HEK293T (cell line): Measurements from ENCODE around the gene MCEMP1.

Experiments
- CTCF ChIA-PET: fragments of 350-600 bp; formaldehyde crosslinking; extraction: SDS; loops from one replicate; lab custom pipeline; 2021; ENCODE audit warnings: antibody characterized with exemption, inconsistent platforms; lab: Yijun Ruan, JAX
- POLR2A ChIA-PET: fragments of 350-600 bp; formaldehyde crosslinking; extraction: SDS; loops from one replicate; lab custom pipeline; 2020; ENCODE audit warnings: antibody characterized with exemption, inconsistent platforms; lab: Yijun Ruan, JAX
- DNase-seq: peaks from one replicate; pipeline ENCODE4 v3.0.0; 2012; ENCODE audit warnings: mixed read lengths; ENCODE audit errors: extremely low spot score
- ARNT ChIP-seq: fragments of 450-650 bp; IDR thresholded peaks from 2 replicates; pipeline ENCODE4 v1.6.1; 2017; ENCODE audit warnings: mild to moderate bottlenecking
- BHLHE40 ChIP-seq: fragments of 450-650 bp; IDR thresholded peaks from 2 replicates; pipeline ENCODE4 v1.6.1; 2016; ENCODE audit warnings: mild to moderate bottlenecking, moderate library complexity, borderline replicate concordance
- CTBP1 ChIP-seq: fragments of 450-650 bp; IDR thresholded peaks from 2 replicates; pipeline ENCODE4 v1.6.1; 2016; ENCODE audit warnings: borderline replicate concordance
- ELF4 ChIP-seq: fragments of 450-650 bp; IDR thresholded peaks from 2 replicates; pipeline ENCODE4 v1.6.1; 2017; ENCODE audit warnings: antibody characterized with exemption
- FOXA1 ChIP-seq: fragments of 450-650 bp; IDR thresholded peaks from 2 replicates; pipeline ENCODE4 v1.6.1; 2016; ENCODE audit warnings: mild to moderate bottlenecking
- FOXK2 ChIP-seq: fragments of 450-650 bp; IDR thresholded peaks from 2 replicates; pipeline ENCODE4 v1.6.1; 2016; ENCODE audit warnings: mild to moderate bottlenecking
- FOXM1 ChIP-seq: fragments of 450-650 bp; IDR thresholded peaks from 2 replicates; pipeline ENCODE4 v1.6.1; 2017; ENCODE audit warnings: mild to moderate bottlenecking, borderline replicate concordance
- HDGF ChIP-seq: fragments of 450-650 bp; IDR thresholded peaks from 2 replicates; pipeline ENCODE4 v1.6.1; 2017; ENCODE audit warnings: antibody characterized with exemption, borderline replicate concordance
- L3MBTL2 ChIP-seq: fragments of 450-650 bp; conservative IDR thresholded peaks from 2 replicates; pipeline ENCODE4 v1.6.1; 2016; ENCODE audit warnings: mild to moderate bottlenecking
- LEF1 ChIP-seq: fragments of 450-650 bp; IDR thresholded peaks from 2 replicates; pipeline ENCODE4 v1.6.1; 2017; ENCODE audit warnings: mild to moderate bottlenecking, borderline replicate concordance
- NFRKB ChIP-seq: fragments of 450-650 bp; IDR thresholded peaks from 2 replicates; pipeline ENCODE4 v1.6.1; 2016; ENCODE audit warnings: mild to moderate bottlenecking, moderate library complexity
- SP1 ChIP-seq: fragments of 450-650 bp; IDR thresholded peaks from 2 replicates; pipeline ENCODE4 v1.6.1; 2017
- SUZ12 ChIP-seq: fragments of 450-650 bp; IDR thresholded peaks from 2 replicates; pipeline ENCODE4 v1.6.1; 2016; ENCODE audit warnings: mild to moderate bottlenecking
- TARDBP ChIP-seq: fragments of 450-650 bp; IDR thresholded peaks from 2 replicates; pipeline ENCODE4 v1.6.1; 2016
- ZNF384 ChIP-seq: fragments of 450-650 bp; IDR thresholded peaks from 2 replicates; pipeline ENCODE4 v1.6.1; 2016
- TF ChIP-seq, protein P1 (sequence below): fragments of 450-650 bp; IDR thresholded peaks from 2 replicates; pipeline ENCODE4 v1.6.1; 2016

MCEMP1 gene

DNA sequence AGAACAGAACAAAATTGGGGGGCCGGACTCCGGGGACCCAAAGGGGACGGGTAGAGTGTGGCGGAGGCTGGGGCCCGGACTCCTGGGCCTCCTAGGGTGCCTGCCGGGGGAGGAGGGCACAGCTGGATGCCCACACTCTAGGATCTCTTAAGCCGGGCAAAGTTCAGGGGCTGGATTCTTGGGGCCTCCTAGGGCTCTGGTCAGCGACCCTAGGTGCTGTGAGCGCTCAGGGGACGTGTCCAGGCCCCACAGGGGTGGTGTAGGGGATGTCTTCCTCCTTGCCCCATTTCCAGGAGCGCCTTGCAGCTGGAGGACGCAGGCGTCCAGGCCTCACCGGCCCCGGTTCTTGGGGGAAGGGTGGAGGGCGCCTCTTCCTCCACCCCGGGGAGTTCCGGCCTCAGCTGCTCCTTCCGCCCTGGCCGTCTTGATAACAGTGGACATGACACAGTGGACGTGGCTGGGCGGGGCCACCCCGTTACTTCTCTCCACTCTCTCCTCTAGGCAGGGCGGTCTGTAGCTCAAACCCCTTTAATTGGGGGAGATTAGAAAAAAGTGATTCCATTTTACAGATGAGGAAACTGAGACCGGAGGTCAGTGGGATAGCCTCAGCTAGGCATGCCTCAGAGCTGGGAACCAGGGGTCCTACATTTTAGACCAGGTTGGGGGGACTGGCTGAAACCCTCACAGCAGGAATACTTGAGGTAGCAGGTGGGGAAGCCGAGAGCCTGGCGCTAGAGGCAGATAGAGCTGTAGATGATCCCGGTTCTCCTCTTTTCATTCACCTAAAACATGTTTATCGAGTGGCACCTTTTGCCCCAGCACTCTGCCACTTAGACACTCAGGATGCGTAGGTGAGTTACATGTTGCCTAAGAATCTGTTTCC, 39.3 kb upstream of the MCEMP1 start:
- DNase-seq, result no peak
- ChIA-PET CTCF (interaction anchor here (0.6 to 1.2 kb wide), 3 partner anchors 19 to 333 kb away, joined by 3 to 5 read pairs (median 4); no protein-coding TSS in a partner anchor), POLR2A (interaction anchor here (1.0 to 2.3 kb wide), 4 partner anchors 8 to 69 kb away, joined by 3 to 10 read pairs (median 3); partner anchors contain the start of genes PET100, TRAPPC5 and XAB2)
- TF ChIP-seq ZNF384, result no peak
- no peak for TF ChIP-seq FOXK2
- TF ChIP-seq BHLHE40, result no peak
- no peak for TF ChIP-seq LEF1
- no peak for TF ChIP-seq NFRKB
- TF ChIP-seq ARNT, result no peak
- no peak for TF ChIP-seq CTBP1
- TF ChIP-seq L3MBTL2, result no peak
- TF ChIP-seq FOXA1, result no peak
- TF ChIP-seq FOXM1, result no peak
- TF ChIP-seq, protein P1, sequence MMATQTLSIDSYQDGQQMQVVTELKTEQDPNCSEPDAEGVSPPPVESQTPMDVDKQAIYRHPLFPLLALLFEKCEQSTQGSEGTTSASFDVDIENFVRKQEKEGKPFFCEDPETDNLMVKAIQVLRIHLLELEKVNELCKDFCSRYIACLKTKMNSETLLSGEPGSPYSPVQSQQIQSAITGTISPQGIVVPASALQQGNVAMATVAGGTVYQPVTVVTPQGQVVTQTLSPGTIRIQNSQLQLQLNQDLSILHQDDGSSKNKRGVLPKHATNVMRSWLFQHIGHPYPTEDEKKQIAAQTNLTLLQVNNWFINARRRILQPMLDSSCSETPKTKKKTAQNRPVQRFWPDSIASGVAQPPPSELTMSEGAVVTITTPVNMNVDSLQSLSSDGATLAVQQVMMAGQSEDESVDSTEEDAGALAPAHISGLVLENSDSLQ, result no peak
- no peak for TF ChIP-seq TARDBP
- no peak for TF ChIP-seq SP1
- no peak for TF ChIP-seq HDGF
- no peak for TF ChIP-seq SUZ12

DNA sequence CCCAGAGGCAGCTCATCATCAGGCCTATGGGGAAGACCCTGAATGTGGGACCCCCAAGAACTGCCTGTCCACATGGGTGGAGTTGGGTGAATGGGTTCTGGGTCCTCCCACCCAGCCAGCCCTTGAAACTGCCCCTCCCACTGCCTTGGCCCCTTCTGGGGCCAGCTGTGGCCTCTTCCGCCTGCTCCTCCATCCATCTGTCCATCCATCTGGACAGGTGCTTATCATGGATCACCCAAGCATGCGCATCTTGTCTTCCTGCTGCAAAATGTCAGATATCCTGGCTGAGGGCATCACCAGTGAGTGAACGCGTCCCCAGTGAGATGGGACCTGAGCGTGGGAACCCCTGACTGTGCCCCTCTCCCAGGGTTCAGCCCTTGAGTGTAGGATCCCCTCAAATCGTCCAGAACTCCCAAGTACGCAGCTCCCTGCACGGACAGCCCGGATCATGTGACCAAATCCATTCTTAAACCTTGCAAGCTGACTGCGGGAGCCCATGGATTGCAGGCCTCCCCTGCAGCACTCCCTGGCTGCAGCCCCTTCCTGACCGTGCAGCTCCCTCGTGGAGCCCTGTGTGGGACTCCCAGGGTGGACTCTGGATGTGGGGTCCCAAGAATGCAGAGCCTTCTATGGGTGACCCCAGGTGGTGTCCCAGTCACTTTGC, 38.0 kb upstream of the MCEMP1 start:
- CTCF ChIA-PET, result interaction anchor here (1.0 kb wide), 1 partner anchor 70 kb away, joined by 3 read pairs; no protein-coding TSS in a partner anchor
- no peak for DNase-seq
- POLR2A ChIA-PET, result interaction anchor here (2.3 kb wide), 1 partner anchor 9 kb away, joined by 10 read pairs; the partner anchor contains the start of genes PET100 and XAB2

DNA sequence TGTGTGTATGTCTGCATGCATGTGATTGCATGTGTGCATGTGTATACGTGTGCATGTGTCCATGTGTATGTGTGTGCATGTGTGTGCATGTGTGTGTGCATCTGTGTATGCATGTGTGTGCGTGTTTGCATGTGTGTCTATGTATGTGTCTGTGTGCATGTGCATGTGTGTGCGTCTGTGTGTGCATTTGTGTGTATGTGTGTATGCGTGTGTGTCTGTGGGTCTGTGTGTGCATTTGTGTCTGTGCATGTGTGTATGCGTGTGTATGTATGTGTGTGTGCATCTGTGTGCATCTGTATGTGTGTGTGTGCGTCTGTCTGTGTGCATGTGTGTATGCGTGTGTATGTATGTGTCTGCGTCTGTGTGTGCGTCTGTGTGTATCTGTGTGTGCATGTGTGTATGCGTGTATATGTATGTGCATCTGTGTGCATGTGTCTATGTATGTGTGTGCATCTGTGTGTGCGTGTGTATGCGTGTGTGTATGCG, 37.0 kb upstream of the MCEMP1 start:
- DNase-seq, result no peak
- ChIA-PET POLR2A (interaction anchor here (2.3 kb wide), 1 partner anchor 10 kb away, joined by 10 read pairs; the partner anchor contains the start of genes PET100 and XAB2), CTCF (no interaction called here)
- TF ChIP-seq FOXA1 (no peak), ZNF384 (no peak), SP1 (no peak), TARDBP (peak; percentile 93), ELF4 (no peak)
- TF ChIP-seq, protein P1, result no peak

More for the DNA sequence above, 38.0 kb upstream of the MCEMP1 start:
- TF ChIP-seq SUZ12 (no peak), BHLHE40 (no peak)

DNA sequence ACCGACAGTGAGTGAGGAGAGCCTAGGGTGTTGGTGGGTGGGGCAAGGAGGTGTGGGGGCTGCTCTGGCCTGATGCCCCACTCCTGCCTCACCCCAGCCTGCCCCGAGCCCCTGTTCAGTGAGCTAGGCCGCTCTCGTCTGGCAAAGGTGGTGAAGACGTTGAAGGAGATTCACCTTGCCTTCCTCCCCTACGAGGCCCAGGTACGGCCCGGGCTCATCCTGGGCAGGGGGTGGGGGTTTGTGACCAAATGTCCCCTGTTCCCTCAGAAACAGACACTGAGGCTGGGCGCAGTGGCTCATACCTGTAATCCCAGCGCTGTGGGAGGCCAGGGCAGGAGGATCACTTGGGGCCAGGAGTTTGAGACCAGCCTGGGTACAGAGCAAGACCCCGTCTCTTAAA, 36.1 kb upstream of the MCEMP1 start:
- DNase-seq, result no peak
- ChIA-PET POLR2A (interaction anchor here (1.1 kb wide), 1 partner anchor 9 kb away, joined by 3 read pairs; no protein-coding TSS in a partner anchor), CTCF (no interaction called here)
- TF ChIP-seq BHLHE40 (no peak), ZNF384 (no peak), ARNT (no peak), ELF4 (no peak), CTBP1 (no peak), L3MBTL2 (no peak), FOXA1 (no peak), FOXM1 (no peak), SUZ12 (no peak), SP1 (no peak)

DNA sequence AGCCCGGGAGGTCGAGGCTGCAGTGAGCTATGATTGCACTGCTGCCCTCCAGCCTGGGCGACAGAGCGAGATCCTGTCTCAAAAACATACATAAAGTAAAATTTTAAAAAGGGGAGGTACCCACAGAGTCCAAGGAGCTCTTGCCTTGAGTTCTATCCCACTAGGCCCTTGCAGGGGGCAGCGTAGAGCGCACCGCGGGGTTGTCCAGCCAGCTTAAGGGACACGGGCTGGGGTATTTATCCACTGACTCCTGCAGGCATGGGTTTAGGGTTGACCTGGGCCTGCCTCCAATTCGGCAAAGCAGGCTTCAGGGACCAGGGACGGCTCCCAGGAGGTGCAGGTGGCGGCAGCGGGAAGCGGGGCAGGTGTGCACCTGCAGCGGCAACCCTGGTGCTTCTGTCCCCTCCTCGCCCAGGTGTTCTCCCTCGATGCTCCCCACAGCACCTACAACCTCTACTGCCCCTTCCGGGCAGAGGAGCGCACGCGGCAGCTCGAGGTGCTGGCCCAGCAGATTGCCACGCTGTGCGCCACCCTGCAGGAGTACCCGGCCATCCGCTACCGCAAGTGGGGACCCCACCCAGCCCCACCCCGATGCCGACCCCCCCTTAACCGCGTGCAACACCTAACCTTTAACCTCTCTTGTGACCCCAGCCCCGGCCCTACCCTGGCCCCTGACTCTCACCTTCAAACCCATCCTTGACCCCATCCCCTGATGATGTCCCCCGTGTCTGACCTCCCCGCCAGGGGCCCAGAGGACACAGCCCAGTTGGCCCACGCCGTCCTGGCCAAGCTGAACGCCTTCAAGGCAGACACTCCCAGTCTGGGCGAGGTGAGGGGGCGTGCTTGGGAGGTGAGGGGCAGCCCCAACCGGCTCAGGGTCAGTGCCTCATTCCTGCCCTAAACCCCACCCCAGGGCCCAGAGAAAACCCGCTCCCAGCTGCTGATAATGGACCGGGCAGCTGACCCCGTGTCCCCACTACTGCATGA, 35.3 kb upstream of the MCEMP1 start:
- ChIA-PET CTCF (no interaction called here), POLR2A (interaction anchor here (1.1 kb wide), 1 partner anchor 10 kb away, joined by 3 read pairs; no protein-coding TSS in a partner anchor)
- no peak for TF ChIP-seq ZNF384
- TF ChIP-seq BHLHE40, result no peak
- no peak for DNase-seq
